Measurements from ENCODE around the gene HIGD1C. TPM values are rescaled to one million over a fixed set of nuclear protein-coding genes. Genes with fewer than 3 reads are reported as not detected.

HIGD1C gene
- total and polyA plus RNA-seq, 2 donors, result not detected

DNA sequence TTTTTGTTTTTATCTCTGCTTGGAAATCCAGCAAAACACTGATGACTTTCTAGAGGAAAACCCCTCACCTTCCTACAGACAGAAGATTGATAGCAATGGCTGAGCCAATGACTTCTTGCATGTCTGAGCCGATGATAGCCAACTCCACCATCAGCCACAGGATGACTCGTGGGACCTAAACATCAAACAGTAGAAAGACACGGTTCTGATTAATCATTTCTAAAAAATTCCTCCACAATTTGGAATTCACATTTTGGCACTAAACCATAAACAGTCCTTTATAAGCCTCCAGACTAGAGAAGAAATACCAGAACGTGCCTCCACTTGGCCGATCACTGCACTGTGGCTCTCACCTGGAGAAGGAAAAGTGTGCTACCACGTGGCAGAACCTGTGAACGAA is 47.9 kb downstream of the HIGD1C start:
- peaks cover 57 to 73% of the 10 kb centered on the region in 2 donors for H3K36me3 ChIP-seq (ENCODE audit: control insufficient read depth in 2 of 2, insufficient read depth in 2 of 2, low read length in 1 of 2)
- H3K4me1 ChIP-seq (ENCODE audit: control insufficient read depth in 2 of 2, insufficient read depth in 2 of 2, low read length in 2 of 2), result no peaks in the 10 kb centered on the region
- no peak overlapping the region for H3K27ac ChIP-seq (ENCODE audit: low read depth in 1 of 2, low read length in 1 of 2)
- no peak for DNase-seq (ENCODE audit: low read depth in 6 of 9, low spot score in 9 of 9)
- no peaks in the 10 kb centered on the region for H3K9me3 ChIP-seq (ENCODE audit: control insufficient read depth in 2 of 2, insufficient read depth in 1 of 2, low read length in 1 of 2)
- 93% methylated on average over 7 of the region's 7 CpGs for WGBS
- H3K4me3 ChIP-seq (ENCODE audit: low read length in 2 of 2), result no peak overlapping the region
- H3K27me3 ChIP-seq (ENCODE audit: control insufficient read depth in 2 of 2, insufficient read depth in 1 of 2, low read length in 1 of 2), result no peaks in the 10 kb centered on the region

DNA sequence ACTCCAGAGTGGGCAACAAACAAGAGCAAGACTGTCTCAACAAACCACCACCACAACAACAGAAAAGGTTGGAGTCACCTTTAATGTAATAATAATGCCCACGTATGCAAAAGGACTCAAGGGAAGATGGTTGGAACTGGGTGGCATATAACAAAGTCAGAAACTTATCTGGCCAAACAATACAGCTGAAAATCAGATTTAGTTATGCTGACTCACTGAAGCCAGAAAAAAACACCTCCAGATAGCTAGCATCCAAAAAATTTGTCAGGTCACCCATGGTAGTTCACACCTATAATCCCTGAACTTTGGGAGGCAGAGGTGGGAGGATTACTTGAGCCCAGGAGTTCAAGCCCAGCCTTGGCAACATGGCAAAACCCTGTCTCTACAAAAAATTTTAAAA is 49.5 kb downstream of the HIGD1C start:
- no peak overlapping the region for H3K4me3 ChIP-seq (ENCODE audit: low read length in 2 of 2)
- WGBS, result 98% methylated on average over 1 of the region's 1 CpG
- H3K36me3 ChIP-seq (ENCODE audit: control insufficient read depth in 2 of 2, insufficient read depth in 2 of 2, low read length in 1 of 2), result peaks cover 51 to 75% of the 10 kb centered on the region in 2 donors
- no peak for DNase-seq (ENCODE audit: low read depth in 6 of 9, low spot score in 9 of 9)
- no peaks in the 10 kb centered on the region for H3K9me3 ChIP-seq (ENCODE audit: control insufficient read depth in 2 of 2, insufficient read depth in 1 of 2, low read length in 1 of 2)
- H3K27ac ChIP-seq (ENCODE audit: low read depth in 1 of 2, low read length in 1 of 2), result no peak overlapping the region
- no peaks in the 10 kb centered on the region for H3K27me3 ChIP-seq (ENCODE audit: control insufficient read depth in 2 of 2, insufficient read depth in 1 of 2, low read length in 1 of 2)
- no peaks in the 10 kb centered on the region for H3K4me1 ChIP-seq (ENCODE audit: control insufficient read depth in 2 of 2, insufficient read depth in 2 of 2, low read length in 2 of 2)

DNA sequence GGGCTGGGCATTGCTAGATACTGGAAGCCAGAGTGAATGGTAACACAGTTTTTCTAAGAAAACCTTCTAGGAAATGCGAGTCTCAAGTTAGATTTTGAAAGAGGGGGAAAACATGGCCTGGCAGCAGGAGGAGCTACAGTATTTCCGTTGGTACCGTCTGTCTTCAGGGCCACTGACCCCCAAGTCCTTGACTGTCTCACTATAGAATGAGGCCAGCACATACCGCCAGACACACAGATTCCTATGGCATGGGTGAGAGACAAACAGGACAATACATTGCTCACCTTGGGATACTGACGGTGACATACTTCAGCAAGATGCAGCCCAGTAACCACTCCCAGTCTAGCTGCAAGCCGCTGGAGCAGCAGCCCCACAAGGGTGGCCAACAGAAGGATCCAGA is 52.2 kb downstream of the HIGD1C start:
- 97% methylated on average over 6 of the region's 6 CpGs for WGBS

DNA sequence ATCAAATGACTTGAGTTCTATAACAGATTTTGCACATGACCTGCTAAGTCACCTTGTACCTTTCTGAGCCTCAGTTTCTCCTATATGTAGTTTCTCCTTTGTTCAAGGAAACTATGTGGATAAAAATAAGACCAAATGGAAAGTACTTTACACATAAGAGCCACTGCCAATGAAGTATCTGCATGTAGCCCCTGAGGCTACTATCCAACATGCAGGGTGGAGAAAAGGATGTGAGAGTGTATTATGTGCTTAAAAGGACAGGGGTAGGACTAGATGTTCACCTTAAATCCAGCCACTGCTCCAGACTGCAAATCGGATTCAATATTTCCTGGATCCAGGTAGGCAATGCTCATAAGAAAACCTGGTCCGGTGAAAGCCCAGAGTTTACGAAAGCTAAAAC is 52.7 kb downstream of the HIGD1C start:
- H3K27me3 ChIP-seq (ENCODE audit: control insufficient read depth in 2 of 2, insufficient read depth in 1 of 2, low read length in 1 of 2), result no peaks in the 10 kb centered on the region
- H3K4me1 ChIP-seq (ENCODE audit: control insufficient read depth in 2 of 2, insufficient read depth in 2 of 2, low read length in 2 of 2), result peaks cover 6 to 15% of the 10 kb centered on the region in 2 donors
- no peak for DNase-seq (ENCODE audit: low read depth in 6 of 9, low spot score in 9 of 9)
- peaks cover 55 to 62% of the 10 kb centered on the region in 2 donors for H3K36me3 ChIP-seq (ENCODE audit: control insufficient read depth in 2 of 2, insufficient read depth in 2 of 2, low read length in 1 of 2)
- 98% methylated on average over 3 of the region's 3 CpGs for WGBS
- no peak overlapping the region for H3K27ac ChIP-seq (ENCODE audit: low read depth in 1 of 2, low read length in 1 of 2)
- no peak overlapping the region for H3K4me3 ChIP-seq (ENCODE audit: low read length in 2 of 2)
- H3K9me3 ChIP-seq (ENCODE audit: control insufficient read depth in 2 of 2, insufficient read depth in 1 of 2, low read length in 1 of 2), result no peaks in the 10 kb centered on the region

More for the DNA sequence above, 52.2 kb downstream of the HIGD1C start:
- H3K36me3 ChIP-seq (ENCODE audit: control insufficient read depth in 2 of 2, insufficient read depth in 2 of 2, low read length in 1 of 2), result peaks cover 55 to 65% of the 10 kb centered on the region in 2 donors
- H3K27me3 ChIP-seq (ENCODE audit: control insufficient read depth in 2 of 2, insufficient read depth in 1 of 2, low read length in 1 of 2), result no peaks in the 10 kb centered on the region
- no peaks in the 10 kb centered on the region for H3K9me3 ChIP-seq (ENCODE audit: control insufficient read depth in 2 of 2, insufficient read depth in 1 of 2, low read length in 1 of 2)
- H3K4me3 ChIP-seq (ENCODE audit: low read length in 2 of 2), result no peak overlapping the region
- peaks cover 6 to 10% of the 10 kb centered on the region in 2 donors for H3K4me1 ChIP-seq (ENCODE audit: control insufficient read depth in 2 of 2, insufficient read depth in 2 of 2, low read length in 2 of 2)
- peak overlapping the region in 1 of 2 donors; percentile 18 for H3K27ac ChIP-seq (ENCODE audit: low read depth in 1 of 2, low read length in 1 of 2)
- DNase-seq (ENCODE audit: low read depth in 6 of 9, low spot score in 9 of 9), result no peak

DNA sequence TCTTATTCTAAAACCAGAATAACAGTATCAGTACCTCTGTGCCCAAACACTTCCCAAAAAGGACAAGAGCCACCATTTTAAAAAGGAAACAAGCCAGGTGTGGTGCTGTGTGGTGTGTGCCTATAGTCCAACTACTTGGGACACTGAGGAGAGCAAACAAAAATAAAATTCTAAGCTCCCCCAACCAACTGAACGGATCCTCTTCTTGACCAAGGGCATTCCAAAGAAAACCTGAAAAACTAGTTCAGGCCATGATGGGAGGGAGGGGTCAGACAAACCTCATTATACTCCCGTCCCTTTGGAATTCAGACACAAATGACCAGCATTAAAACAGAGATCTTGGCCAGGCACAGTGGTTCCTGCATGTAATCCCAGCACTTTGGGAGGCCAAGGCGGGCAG is 53.3 kb downstream of the HIGD1C start:
- 91% methylated on average over 3 of the region's 3 CpGs for WGBS
- Histone ChIP-seq H3K27ac (ENCODE audit: low read depth in 1 of 2, low read length in 1 of 2) (no peak overlapping the region), H3K36me3 (ENCODE audit: control insufficient read depth in 2 of 2, insufficient read depth in 2 of 2, low read length in 1 of 2) (peaks cover 51 to 55% of the 10 kb centered on the region in 2 donors), H3K9me3 (ENCODE audit: control insufficient read depth in 2 of 2, insufficient read depth in 1 of 2, low read length in 1 of 2) (no peaks in the 10 kb centered on the region), H3K4me1 (ENCODE audit: control insufficient read depth in 2 of 2, insufficient read depth in 2 of 2, low read length in 2 of 2) (peaks cover 6 to 18% of the 10 kb centered on the region in 2 donors), H3K4me3 (ENCODE audit: low read length in 2 of 2) (no peak overlapping the region), H3K27me3 (ENCODE audit: control insufficient read depth in 2 of 2, insufficient read depth in 1 of 2, low read length in 1 of 2) (no peaks in the 10 kb centered on the region)
- no peak for DNase-seq (ENCODE audit: low read depth in 6 of 9, low spot score in 9 of 9)

DNA sequence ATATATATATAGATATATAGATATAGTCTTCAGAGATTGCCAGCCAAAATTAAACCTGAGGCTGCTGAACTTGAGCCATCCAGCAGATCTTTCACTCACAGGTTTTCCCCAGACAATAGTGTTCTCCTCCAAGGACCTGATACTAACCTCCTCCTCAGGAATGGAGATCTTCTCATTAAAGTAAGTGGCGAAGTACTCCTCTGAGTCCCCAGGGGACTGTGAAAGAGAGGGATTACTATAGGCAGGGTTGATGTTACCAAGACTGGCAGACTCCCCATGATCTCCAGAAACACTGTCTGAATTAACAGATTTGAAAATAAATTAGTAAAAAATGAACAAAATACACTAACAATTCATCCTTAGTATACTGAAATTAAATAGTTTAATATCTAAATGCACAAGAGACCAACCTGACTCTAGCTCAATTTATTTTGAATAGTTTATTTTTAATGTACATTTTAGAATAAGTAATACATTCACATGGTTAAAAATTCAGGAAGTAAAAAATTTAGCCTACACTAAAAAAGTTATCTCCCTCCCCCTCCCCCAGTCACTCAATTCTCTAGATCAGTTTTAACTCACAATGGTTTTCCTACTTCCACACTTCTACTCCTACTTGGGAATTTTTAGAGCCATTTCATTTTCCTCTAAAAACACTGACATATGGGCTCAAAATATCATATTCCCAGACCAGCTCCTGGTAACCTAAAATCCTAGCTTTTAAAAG is 56.1 kb downstream of the HIGD1C start:
- Histone ChIP-seq H3K27ac (ENCODE audit: low read depth in 1 of 2, low read length in 1 of 2) (peak overlapping the region; percentile 84 to 86), H3K4me3 (ENCODE audit: low read length in 2 of 2) (peak overlapping the region; percentile 23 to 47), H3K4me1 (ENCODE audit: control insufficient read depth in 2 of 2, insufficient read depth in 2 of 2, low read length in 2 of 2) (peaks cover 6 to 18% of the 10 kb centered on the region in 2 donors), H3K36me3 (ENCODE audit: control insufficient read depth in 2 of 2, insufficient read depth in 2 of 2, low read length in 1 of 2) (peaks cover 43% of the 10 kb centered on the region in 2 donors), H3K9me3 (ENCODE audit: control insufficient read depth in 2 of 2, insufficient read depth in 1 of 2, low read length in 1 of 2) (no peaks in the 10 kb centered on the region), H3K27me3 (ENCODE audit: control insufficient read depth in 2 of 2, insufficient read depth in 1 of 2, low read length in 1 of 2) (no peaks in the 10 kb centered on the region)
- 100% methylated on average over 1 of the region's 1 CpG for WGBS
- DNase-seq (ENCODE audit: low read depth in 6 of 9, low spot score in 9 of 9), result no peak

DNA sequence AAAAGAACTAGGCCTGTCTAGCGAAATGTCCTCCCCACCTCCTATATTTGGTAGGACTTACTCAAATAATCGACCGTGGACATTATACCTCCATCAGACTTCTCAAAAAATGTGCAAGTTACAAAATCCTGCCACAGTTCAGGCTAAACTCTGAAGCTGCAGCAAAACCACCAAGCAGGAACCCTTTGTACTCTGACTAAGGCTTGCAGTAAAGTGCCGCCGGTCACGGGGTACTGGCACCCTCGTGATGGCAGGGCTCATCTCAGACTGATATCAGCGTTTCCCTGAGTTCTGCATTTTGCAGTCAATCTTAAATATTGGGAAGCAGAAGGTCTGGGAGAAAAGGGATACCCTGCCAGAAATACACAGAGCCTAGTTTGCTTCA is 56.7 kb downstream of the HIGD1C start:
- H3K9me3 ChIP-seq (ENCODE audit: control insufficient read depth in 2 of 2, insufficient read depth in 1 of 2, low read length in 1 of 2), result no peaks in the 10 kb centered on the region
- WGBS, result 12% methylated on average over 8 of the region's 8 CpGs
- peak in 4 of 9 donors; percentile 68 to 88 (median 72) for DNase-seq (ENCODE audit: low read depth in 6 of 9, low spot score in 9 of 9)
- peak overlapping the region; percentile 84 to 86 for H3K27ac ChIP-seq (ENCODE audit: low read depth in 1 of 2, low read length in 1 of 2)
- peaks cover 6 to 18% of the 10 kb centered on the region in 2 donors for H3K4me1 ChIP-seq (ENCODE audit: control insufficient read depth in 2 of 2, insufficient read depth in 2 of 2, low read length in 2 of 2)
- H3K4me3 ChIP-seq (ENCODE audit: low read length in 2 of 2), result peak overlapping the region; percentile 23 to 47
- H3K36me3 ChIP-seq (ENCODE audit: control insufficient read depth in 2 of 2, insufficient read depth in 2 of 2, low read length in 1 of 2), result peaks cover 42 to 43% of the 10 kb centered on the region in 2 donors
- H3K27me3 ChIP-seq (ENCODE audit: control insufficient read depth in 2 of 2, insufficient read depth in 1 of 2, low read length in 1 of 2), result no peaks in the 10 kb centered on the region

DNA sequence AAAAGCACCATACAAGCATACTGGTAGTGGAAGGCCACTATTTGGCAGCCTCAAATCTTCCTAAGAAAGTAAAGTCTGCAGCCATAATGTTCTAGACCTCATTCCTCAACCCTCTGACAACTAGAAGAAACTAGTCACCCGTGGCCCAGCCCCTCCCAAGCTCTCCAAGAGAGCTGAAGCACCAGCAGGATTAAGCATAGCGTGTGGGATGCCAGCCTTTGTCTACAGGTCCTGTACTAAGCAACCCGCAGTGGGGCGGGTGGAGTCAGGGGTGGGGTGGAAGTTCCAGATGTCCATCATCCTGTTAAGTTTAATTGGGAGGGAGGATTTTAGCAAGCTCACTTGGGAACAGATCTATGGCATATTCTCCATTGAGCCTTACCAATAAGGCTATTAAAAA is 59.6 kb downstream of the HIGD1C start:
- H3K9me3 ChIP-seq (ENCODE audit: control insufficient read depth in 2 of 2, insufficient read depth in 1 of 2, low read length in 1 of 2), result no peaks in the 10 kb centered on the region
- peaks cover 6 to 18% of the 10 kb centered on the region in 2 donors for H3K4me1 ChIP-seq (ENCODE audit: control insufficient read depth in 2 of 2, insufficient read depth in 2 of 2, low read length in 2 of 2)
- no peak overlapping the region for H3K4me3 ChIP-seq (ENCODE audit: low read length in 2 of 2)
- peak overlapping the region in 1 of 2 donors; percentile 18 for H3K27ac ChIP-seq (ENCODE audit: low read depth in 1 of 2, low read length in 1 of 2)
- H3K36me3 ChIP-seq (ENCODE audit: control insufficient read depth in 2 of 2, insufficient read depth in 2 of 2, low read length in 1 of 2), result peaks cover 14 to 23% of the 10 kb centered on the region in 2 donors
- no peaks in the 10 kb centered on the region for H3K27me3 ChIP-seq (ENCODE audit: control insufficient read depth in 2 of 2, insufficient read depth in 1 of 2, low read length in 1 of 2)
- DNase-seq (ENCODE audit: low read depth in 6 of 9, low spot score in 9 of 9), result no peak
- 95% methylated on average over 4 of the region's 4 CpGs for WGBS

DNA sequence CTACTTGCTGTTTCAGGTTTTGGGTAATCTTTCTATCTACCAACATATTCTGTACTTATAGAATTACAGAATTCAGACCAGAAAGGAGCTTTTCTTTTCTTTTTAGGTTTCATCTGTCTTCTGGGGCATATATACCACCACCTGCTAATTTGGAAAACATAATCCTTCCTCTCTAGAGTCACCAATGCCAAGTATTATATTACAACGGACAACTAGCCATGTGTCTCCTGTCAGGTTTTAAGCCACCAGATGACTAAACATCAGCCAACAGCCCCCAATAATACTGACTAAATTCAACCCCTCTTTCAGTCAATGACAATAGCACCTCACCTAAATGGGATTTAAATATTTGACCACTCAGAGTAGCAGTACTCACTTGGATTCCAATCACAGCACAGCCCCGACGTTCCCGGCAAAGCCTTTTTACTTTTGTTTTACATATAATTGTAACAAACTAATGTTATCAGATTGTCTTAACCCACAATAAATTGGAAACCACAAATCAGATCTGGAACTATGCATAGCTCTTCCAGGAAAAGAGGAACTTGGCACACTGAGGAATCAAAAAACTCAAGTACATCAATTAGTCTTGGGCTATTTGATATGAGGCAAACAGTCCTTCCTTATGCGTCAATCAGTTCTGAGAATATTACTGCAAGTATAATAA is 60.4 kb downstream of the HIGD1C start:
- WGBS, result 75% methylated on average over 5 of the region's 5 CpGs
- H3K9me3 ChIP-seq (ENCODE audit: control insufficient read depth in 2 of 2, insufficient read depth in 1 of 2, low read length in 1 of 2), result no peaks in the 10 kb centered on the region
- no peak for DNase-seq (ENCODE audit: low read depth in 6 of 9, low spot score in 9 of 9)
- H3K27me3 ChIP-seq (ENCODE audit: control insufficient read depth in 2 of 2, insufficient read depth in 1 of 2, low read length in 1 of 2), result no peaks in the 10 kb centered on the region
- H3K4me1 ChIP-seq (ENCODE audit: control insufficient read depth in 2 of 2, insufficient read depth in 2 of 2, low read length in 2 of 2), result peaks cover 8 to 18% of the 10 kb centered on the region in 2 donors
- H3K4me3 ChIP-seq (ENCODE audit: low read length in 2 of 2), result no peak overlapping the region
- no peak overlapping the region for H3K27ac ChIP-seq (ENCODE audit: low read depth in 1 of 2, low read length in 1 of 2)
- H3K36me3 ChIP-seq (ENCODE audit: control insufficient read depth in 2 of 2, insufficient read depth in 2 of 2, low read length in 1 of 2), result peaks cover 8 to 15% of the 10 kb centered on the region in 2 donors
